GM13977 (cell line): ENCODE results near the gene MYL7.

ENCODE experiments used
- DNase-seq: peaks from one replicate; pipeline ENCODE4 v3.0.0; 2012; ENCODE audit warnings: low spot score
- in situ Hi-C: fragments of 300-500 bp; cut with MboI; formaldehyde crosslinking; loops from one replicate; pipeline ENCODE4 v1.12.0; 2022; ENCODE audit warnings: low sequenced_read_pairs, low pct_unique_long_range_greater_than_20kb, mixed read lengths, inconsistent platforms; ENCODE audit not compliant: unreplicated experiment
- TF ChIP-seq, protein P1 (sequence below): IDR thresholded peaks from 2 replicates; pipeline ENCODE4 v1.5.1; 2012; ENCODE audit warnings: mild to moderate bottlenecking, control low read depth; ENCODE audit not compliant: insufficient read depth; ENCODE audit errors: extremely low read depth, missing control alignments

MYL7 gene

DNA sequence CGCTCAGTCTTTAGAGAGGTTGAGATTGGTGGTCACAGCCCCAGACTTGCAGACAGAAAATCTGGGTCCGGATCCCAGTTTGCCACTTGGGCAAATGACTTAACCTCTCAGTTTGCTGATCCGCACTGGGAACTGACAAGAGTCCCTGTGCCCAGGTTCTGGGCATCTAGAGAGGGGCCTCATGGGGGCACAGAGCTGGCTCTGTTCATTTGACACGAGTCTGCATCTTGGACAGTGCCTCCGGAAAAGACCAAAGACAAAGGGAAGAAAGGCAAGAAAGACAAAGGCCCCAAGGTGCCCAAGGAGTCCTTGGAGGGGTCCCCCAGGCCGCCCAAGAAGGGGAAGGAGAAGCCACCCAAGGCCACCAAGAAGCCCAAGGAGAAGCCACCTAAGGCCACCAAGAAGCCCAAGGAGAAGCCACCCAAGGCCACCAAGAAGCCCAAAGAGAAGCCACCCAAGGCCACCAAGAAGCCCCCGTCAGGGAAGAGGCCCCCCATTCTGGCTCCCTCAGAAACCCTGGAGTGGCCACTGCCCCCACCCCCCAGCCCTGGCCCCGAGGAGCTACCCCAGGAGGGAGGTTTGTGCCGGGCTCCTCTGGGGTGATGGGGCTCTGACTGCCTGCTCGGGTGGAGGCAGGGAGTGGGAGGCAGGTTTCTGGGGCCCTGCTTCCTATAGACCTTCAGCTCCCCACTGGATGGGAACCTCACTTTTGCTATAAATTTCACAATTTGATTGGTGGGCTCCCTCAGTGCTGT is 34.6 kb downstream of the MYL7 start:
- TF ChIP-seq, protein P1, sequence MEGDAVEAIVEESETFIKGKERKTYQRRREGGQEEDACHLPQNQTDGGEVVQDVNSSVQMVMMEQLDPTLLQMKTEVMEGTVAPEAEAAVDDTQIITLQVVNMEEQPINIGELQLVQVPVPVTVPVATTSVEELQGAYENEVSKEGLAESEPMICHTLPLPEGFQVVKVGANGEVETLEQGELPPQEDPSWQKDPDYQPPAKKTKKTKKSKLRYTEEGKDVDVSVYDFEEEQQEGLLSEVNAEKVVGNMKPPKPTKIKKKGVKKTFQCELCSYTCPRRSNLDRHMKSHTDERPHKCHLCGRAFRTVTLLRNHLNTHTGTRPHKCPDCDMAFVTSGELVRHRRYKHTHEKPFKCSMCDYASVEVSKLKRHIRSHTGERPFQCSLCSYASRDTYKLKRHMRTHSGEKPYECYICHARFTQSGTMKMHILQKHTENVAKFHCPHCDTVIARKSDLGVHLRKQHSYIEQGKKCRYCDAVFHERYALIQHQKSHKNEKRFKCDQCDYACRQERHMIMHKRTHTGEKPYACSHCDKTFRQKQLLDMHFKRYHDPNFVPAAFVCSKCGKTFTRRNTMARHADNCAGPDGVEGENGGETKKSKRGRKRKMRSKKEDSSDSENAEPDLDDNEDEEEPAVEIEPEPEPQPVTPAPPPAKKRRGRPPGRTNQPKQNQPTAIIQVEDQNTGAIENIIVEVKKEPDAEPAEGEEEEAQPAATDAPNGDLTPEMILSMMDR, result no peak
- no peak for DNase-seq
- in situ Hi-C loops, result no loop called here

DNA sequence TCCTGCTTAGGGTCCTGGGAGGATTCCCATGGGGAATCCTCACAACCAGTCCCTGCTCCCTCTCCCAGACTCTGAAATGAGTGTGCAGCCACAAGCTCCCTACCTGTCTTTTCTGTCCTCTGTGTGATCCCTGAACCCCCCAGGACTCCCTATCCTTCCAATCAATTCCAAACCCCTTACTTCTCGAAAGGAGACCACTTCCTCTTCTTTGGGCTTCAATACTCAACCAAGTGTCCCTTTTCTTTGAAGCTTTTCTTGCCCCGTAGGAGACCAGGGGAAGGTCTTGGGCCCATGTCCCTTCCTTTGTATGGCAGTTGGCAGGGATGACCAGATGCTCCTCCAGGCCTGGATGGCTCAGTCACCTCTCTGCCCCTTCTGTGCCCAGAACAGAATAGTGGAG is 35.3 kb downstream of the MYL7 start:
- peak; percentile 38 for DNase-seq
- in situ Hi-C loops, result no loop called here
- TF ChIP-seq, protein P1, result no peak

DNA sequence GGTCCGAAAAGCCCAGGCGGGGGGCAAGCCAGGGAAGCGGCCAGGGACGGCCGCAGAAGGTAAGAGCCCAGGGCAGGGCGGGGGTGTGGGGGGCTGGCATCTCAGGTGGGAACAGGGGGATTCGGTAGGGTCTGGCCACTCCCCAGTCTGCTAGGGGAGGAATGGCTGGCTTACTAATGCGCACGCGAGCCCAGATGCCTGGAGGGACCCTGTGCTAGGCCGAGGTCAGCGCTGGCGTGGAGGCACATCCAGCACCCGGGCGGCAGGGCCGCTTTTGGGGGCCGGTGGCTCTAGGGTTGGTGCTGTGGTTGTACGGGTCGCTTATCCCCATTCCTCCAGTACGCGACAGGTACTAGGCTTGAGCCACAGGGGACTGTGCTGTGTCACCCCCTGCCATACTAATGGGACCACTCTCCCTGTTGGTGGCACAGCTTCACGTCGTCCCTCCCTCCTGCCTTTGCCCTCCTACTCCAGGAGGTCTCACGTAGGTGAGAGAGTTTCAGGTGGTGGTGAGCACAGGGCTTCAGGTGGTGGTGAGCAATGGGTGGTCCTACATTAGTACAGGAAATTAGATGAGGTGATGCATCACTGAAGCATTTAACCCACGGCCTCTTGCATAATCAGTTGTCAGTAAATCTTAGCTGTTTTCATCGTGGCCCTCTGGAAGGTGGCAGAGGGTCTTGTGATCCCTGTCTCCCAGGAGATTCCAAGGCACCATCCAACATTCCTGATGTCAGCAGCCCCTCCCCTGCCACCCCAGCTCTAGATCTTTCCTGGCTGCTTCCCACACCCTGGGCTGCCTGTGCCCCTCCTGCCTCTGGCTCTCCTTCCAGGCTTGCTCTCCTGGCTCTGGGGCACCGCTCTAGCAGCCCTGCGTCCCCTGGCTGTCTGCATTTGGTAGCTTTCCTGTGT is 36.0 kb downstream of the MYL7 start:
- DNase-seq, result peak; percentile 40
- TF ChIP-seq, protein P1, result no peak
- in situ Hi-C loops, result no loop called here

DNA sequence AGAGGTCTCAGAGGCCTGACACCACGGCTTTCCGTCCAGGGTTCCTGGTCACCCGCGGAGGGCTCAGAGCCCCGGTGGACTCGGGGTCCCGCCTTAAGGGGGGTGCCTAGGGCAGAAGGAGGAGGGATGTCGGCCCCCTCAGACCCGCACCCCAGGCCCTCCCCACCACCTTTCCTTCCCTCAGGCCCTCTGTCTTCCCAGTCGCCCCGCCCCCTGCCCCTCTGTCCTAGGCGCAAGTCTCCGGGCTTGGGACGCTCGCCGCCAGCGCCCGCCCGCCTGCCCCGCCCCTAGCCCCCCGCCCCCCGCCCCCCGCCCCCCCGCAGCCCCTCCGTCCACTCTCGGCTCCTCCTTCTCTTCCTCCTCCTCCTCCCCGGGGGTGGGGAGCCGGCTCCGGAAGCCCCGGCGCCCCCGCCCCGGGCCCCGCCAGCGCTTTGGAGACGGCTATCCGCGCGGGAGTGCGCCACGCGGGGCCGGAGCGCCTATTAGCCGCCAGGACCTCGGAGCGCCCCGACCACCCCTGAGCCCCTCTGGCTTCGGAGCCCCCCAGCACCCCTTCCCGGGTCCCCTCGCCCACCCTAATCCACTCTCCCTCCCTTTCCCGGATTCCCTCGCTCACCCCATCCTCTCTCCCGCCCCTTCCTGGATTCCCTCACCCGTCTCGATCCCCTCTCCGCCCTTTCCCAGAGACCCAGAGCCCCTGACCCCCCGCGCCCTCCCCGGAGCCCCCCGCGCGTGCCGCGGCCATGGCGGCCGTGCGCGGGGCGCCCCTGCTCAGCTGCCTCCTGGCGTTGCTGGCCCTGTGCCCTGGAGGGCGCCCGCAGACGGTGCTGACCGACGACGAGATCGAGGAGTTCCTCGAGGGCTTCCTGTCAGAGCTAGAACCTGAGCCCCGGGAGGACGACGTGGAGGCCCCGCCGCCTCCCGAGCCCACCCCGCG is 36.9 kb downstream of the MYL7 start, which contains the start of gene AEBP1:
AEBP1 (plus strand) TSS at position 423 of the 937 bp plus-strand sequence; CDS start at position 744, 321 bp downstream.
- TF ChIP-seq, protein P1, result no peak
- DNase-seq, result peak; percentile 68
- in situ Hi-C loops, result no loop called here

DNA sequence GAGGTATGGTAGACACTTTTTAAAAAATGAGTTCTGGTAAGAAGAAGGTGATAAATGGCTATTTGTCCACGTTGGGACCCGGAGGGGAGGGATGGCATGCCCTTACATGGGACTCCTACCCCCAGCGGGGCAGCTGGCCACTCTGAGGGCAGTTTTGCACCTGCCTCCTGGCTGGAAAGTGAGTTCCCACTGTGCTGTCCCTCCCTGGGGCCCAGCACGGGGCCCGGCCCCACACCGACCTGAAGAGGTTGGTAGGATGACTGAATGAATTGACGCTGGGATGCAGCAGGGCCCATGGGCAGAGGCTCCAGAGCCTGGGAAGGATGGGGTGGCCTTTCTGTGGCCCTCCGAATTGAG is 37.6 kb downstream of the MYL7 start:
- peak; percentile 33 for DNase-seq
- TF ChIP-seq, protein P1, result no peak
- in situ Hi-C loops, result no loop called here
